RWPE2 (cell line): ENCODE results near the gene ADGRL2.

ENCODE experiments used
- ATAC-seq: fragments of 200-7000 bp; cut with Tn5 transposase; 3 replicates; pipeline ENCODE4 v1.9.1; 2021; ENCODE audit warnings: low read depth
- DNase-seq: peaks from one replicate; pipeline ENCODE4 v3.0.0-alpha.2; 2020; ENCODE audit warnings: low spot score
- H3K27ac ChIP-seq: fragments of 450-650 bp; 2 replicates; pipeline ENCODE4 v1.5.1; 2017; ENCODE audit warnings: mild to moderate bottlenecking; ENCODE audit not compliant: poor library complexity, severe bottlenecking
- H3K27me3 ChIP-seq: fragments of 250-450 bp; sonication (Bioruptor Pico); 2 replicates; pipeline ENCODE4 v1.5.1; 2021; ENCODE audit warnings: mild to moderate bottlenecking, moderate library complexity; ENCODE audit not compliant: insufficient read depth, poor library complexity, severe bottlenecking
- H3K36me3 ChIP-seq: fragments of 250-450 bp; sonication (Bioruptor Pico); 2 replicates; pipeline ENCODE4 v1.5.1; 2020; ENCODE audit warnings: low read depth, mild to moderate bottlenecking, moderate library complexity
- H3K4me1 ChIP-seq: fragments of 250-450 bp; sonication (Bioruptor Pico); 2 replicates; pipeline ENCODE4 v1.5.1; 2021; ENCODE audit warnings: mild to moderate bottlenecking, moderate library complexity; ENCODE audit not compliant: insufficient read depth, poor library complexity, severe bottlenecking
- H3K4me3 ChIP-seq: fragments of 250-450 bp; sonication (Bioruptor Pico); 2 replicates; pipeline ENCODE4 v1.5.1; 2021; ENCODE audit warnings: mild to moderate bottlenecking, moderate library complexity; ENCODE audit not compliant: severe bottlenecking
- H3K9me3 ChIP-seq: fragments of 250-450 bp; sonication (Bioruptor Pico); 2 replicates; pipeline ENCODE4 v1.5.1; 2021; ENCODE audit warnings: mild to moderate bottlenecking, moderate library complexity; ENCODE audit not compliant: severe bottlenecking
- TF ChIP-seq, protein P1 (sequence below): fragments of 450-650 bp; IDR thresholded peaks from one replicate; pipeline ENCODE4 v1.5.1; 2017; ENCODE audit warnings: mild to moderate bottlenecking, moderate library complexity; ENCODE audit not compliant: poor library complexity, severe bottlenecking

Gene ADGRL2

DNA sequence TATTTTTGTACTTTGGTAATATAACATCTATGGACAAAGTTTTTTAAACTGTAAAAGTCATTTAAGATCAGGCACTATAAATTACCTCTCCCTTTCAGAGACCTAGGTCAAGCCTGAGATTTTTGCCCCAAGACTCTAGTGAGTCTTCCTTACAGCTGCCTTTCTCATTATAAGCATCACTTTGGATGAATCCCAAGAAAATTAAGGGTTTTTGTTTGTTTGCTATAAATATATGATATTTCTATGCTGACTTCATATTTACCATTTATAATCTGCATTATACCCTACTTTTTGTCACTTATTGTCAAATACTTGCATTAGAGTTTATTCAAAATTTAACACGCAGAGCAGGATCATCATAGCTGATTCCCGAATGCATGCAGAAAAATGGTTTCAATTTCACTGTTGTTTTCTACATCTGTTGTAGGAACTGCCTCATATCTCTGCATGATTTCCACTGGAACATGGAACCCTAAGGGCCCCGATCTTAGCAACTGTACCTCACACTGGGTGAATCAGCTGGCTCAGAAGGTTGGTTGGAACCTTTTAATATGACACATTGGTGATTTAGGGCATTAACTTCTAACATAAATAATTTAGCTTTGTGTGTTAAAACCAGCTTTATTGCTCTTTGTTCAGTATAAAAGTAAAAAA lies 150.0 kb downstream of the ADGRL2 start:
- Histone ChIP-seq H3K27ac (no peak overlapping the region), H3K4me3 (no peak overlapping the region), H3K27me3 (no peaks in the 10 kb centered on the region), H3K9me3 (no peaks in the 10 kb centered on the region), H3K36me3 (no peaks in the 10 kb centered on the region), H3K4me1 (peaks cover 9% of the 10 kb centered on the region)
- ATAC-seq (no peak), DNase-seq (no peak)
- TF ChIP-seq, protein P1, sequence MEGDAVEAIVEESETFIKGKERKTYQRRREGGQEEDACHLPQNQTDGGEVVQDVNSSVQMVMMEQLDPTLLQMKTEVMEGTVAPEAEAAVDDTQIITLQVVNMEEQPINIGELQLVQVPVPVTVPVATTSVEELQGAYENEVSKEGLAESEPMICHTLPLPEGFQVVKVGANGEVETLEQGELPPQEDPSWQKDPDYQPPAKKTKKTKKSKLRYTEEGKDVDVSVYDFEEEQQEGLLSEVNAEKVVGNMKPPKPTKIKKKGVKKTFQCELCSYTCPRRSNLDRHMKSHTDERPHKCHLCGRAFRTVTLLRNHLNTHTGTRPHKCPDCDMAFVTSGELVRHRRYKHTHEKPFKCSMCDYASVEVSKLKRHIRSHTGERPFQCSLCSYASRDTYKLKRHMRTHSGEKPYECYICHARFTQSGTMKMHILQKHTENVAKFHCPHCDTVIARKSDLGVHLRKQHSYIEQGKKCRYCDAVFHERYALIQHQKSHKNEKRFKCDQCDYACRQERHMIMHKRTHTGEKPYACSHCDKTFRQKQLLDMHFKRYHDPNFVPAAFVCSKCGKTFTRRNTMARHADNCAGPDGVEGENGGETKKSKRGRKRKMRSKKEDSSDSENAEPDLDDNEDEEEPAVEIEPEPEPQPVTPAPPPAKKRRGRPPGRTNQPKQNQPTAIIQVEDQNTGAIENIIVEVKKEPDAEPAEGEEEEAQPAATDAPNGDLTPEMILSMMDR: no peak

DNA sequence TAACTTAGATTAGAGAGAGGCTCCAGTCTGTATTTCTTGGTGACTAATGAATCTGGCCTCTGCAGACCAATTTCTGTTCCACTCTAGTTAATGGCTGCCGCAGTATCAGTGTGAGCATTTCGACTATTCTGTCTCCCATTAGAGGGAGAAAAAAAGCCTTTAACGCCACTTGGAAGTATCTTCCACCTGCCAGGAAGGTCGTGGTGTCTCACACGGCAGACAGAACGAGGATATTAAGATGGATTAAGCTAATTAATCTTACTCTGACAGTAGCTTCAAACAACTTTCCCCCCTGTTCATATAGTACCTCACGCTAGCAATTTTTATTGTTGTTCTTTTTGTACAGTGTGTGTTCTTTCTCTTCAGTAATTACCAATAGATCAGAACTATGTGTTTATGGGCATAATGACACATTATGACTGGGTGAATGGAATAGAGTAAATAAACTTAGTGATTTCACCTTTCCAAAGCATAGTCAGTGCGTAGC lies 153.8 kb downstream of the ADGRL2 start:
- ATAC-seq (no peak), DNase-seq (no peak)
- H3K4me3 ChIP-seq: no peak overlapping the region
- no peak overlapping the region for H3K27ac ChIP-seq
- H3K9me3 ChIP-seq: no peaks in the 10 kb centered on the region
- no peaks in the 10 kb centered on the region for H3K36me3 ChIP-seq
- peaks cover 3% of the 10 kb centered on the region for H3K4me1 ChIP-seq
- H3K27me3 ChIP-seq: no peaks in the 10 kb centered on the region
- TF ChIP-seq, protein P1: no peak

DNA sequence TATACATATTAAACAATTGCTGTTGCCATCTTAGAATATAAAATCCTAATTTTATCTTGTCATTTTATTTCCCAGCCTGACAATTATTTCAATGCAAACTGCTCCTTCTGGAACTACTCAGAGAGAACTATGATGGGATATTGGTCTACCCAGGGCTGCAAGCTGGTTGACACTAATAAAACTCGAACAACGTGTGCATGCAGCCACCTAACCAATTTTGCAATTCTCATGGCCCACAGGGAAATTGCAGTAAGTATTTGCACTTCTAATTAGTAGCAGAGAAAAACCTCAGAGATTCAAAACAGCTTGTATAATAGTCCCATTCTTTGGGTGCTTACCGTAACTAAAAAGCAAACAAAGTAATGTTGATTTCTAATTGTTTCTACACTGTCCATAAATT lies 167.2 kb downstream of the ADGRL2 start:
- H3K4me1 ChIP-seq: no peaks in the 10 kb centered on the region
- H3K36me3 ChIP-seq: no peaks in the 10 kb centered on the region
- H3K4me3 ChIP-seq: no peak overlapping the region
- no peak overlapping the region for H3K27ac ChIP-seq
- no peaks in the 10 kb centered on the region for H3K27me3 ChIP-seq
- ATAC-seq (no peak), DNase-seq (no peak)
- H3K9me3 ChIP-seq: no peaks in the 10 kb centered on the region
- TF ChIP-seq, protein P1: no peak

DNA sequence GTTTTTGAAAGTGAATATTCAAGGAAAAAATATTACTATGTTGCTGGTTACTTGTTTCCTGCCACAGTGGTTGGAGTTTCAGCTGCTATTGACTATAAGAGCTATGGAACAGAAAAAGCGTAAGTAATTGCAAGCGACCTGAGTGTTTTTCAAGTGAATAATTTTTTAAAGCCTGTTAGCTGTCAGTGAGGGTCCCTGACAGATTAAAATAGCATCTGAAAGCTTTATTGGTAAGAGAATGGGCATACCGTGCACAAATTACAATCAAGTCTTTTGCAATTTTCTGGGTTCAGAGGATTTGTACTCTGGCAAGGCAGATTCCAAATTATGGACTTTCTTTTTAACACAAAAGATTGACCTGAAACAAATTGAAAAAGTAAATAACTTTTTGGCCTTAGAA lies 169.7 kb downstream of the ADGRL2 start:
- ATAC-seq (no peak), DNase-seq (no peak)
- Histone ChIP-seq H3K36me3 (no peaks in the 10 kb centered on the region), H3K9me3 (no peaks in the 10 kb centered on the region), H3K4me3 (no peak overlapping the region), H3K27ac (no peak overlapping the region), H3K4me1 (no peaks in the 10 kb centered on the region), H3K27me3 (no peaks in the 10 kb centered on the region)
- TF ChIP-seq, protein P1: no peak

DNA sequence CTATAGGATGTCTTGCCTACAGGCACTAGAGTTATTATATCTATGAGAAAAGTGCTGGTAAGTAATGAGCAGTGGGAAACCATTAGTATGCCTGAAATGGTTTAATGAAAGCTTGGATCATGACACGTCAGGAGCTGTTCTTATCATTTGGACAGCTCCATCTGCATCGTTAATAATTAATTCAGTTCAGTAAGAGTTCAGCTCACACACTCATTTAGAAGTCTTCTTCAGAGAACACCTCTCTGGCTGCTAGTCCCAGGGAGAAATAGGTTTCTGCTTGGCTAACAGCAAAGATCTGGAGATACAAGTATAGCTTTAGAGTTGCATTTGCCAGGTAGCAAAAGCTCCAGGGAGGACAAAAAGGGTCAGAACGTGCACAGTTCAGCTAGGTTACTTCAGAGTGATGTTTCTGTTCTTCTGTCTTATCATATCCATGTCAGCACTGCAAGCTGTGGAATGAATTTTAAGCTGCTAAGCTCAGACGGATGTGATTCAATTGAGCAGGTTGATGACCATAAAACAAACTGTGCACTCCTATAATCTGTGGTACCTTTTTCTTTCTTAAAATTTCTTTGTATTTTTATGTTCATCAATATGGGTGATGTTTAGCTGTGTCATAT lies 173.6 kb downstream of the ADGRL2 start:
- Histone ChIP-seq H3K9me3 (no peaks in the 10 kb centered on the region), H3K27me3 (no peaks in the 10 kb centered on the region), H3K4me1 (no peaks in the 10 kb centered on the region), H3K4me3 (no peak overlapping the region), H3K36me3 (no peaks in the 10 kb centered on the region), H3K27ac (no peak overlapping the region)
- no peak for ATAC-seq
- TF ChIP-seq, protein P1: no peak
- no peak for DNase-seq
